HL-60 (cell line): ENCODE data around the gene CDK8.

Experiments
- DNase-seq, 2 experiments: peaks; one replicate each; pipeline ENCODE4 v3.0.0-alpha.2; 2010 to 2020; ENCODE audit warnings: low read depth in 1 of 2, low spot score in 1 of 2
- H3K27ac ChIP-seq: fragments of 250-450 bp; sonication (Bioruptor Pico); replicated peaks from 2 replicates; pipeline ENCODE4 v1.5.1; 2020; ENCODE audit warnings: mild to moderate bottlenecking, moderate library complexity
- H3K27me3 ChIP-seq: fragments of 250-450 bp; sonication (Bioruptor Pico); 2 replicates; pipeline ENCODE4 v1.5.1; 2021; ENCODE audit warnings: mild to moderate bottlenecking, moderate library complexity; ENCODE audit not compliant: insufficient read depth, poor library complexity, severe bottlenecking
- H3K4me3 ChIP-seq: replicated peaks from 2 replicates; pipeline ENCODE4 v1.5.1; 2011; ENCODE audit warnings: mild to moderate bottlenecking, control low read depth, low read length; ENCODE audit not compliant: insufficient read depth
- CTCF ChIP-seq: IDR thresholded peaks from one replicate; pipeline ENCODE4 v1.5.1; 2011; ENCODE audit warnings: low read length, control low read depth, inconsistent platforms; ENCODE audit not compliant: insufficient read depth
- GABPA ChIP-seq: IDR thresholded peaks from 2 replicates; pipeline ENCODE4 v1.6.1; 2012; ENCODE audit warnings: low read depth
- POLR2AphosphoS5 ChIP-seq: IDR thresholded peaks from 2 replicates; pipeline ENCODE4 v1.6.1; 2012; ENCODE audit warnings: low read depth
- REST ChIP-seq: IDR thresholded peaks from 2 replicates; pipeline ENCODE4 v1.6.1; 2012; ENCODE audit warnings: low read depth; ENCODE audit not compliant: insufficient replicate concordance
- SPI1 ChIP-seq: IDR thresholded peaks from 2 replicates; pipeline ENCODE4 v1.6.1; 2012; ENCODE audit warnings: low read depth, mild to moderate bottlenecking, borderline replicate concordance

The CDK8 gene

DNA sequence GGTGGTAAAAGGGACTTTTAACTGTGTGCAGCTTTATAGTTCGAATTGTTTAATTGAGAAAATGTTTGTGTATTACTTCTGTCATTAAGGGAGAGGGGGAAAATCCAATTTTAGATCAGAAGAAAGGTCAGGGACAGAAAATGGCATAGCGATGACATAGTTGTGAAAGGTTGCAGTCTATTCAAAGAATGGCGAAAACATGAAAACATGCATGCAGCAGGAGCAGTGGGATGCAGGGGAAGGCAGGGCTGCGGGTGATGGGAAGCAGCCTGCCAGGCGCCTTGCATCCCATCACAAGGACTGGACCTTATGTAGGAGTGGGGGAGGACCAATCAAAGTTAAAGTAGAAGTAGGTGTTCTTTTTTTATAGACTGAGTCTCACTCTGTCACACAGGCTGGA lies 125.9 kb downstream of the CDK8 start:
- Histone ChIP-seq H3K27me3 (no peaks in the 10 kb centered on the region), H3K27ac (no peak overlapping the region), H3K4me3 (no peak overlapping the region)
- no peak for DNase-seq
- no peak for TF ChIP-seq CTCF

DNA sequence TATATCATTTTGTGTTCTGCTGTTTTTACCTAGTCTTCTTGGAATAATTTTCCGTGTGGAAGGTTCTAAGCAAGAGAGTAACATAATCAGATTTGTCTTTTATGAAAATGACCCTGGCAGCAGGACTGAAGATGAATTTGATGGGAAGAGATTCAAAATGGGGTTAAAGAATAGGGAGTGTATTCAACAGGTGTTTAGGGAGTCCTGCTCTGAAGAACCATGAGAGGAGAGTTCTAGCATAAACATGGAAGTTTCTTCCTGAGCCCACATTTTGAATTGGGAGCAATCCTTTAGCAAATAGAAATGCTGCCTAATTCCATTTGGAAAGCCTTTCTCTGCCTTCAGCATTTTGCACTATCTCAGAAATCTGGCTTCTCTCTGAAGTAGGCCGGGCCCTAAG lies 127.0 kb downstream of the CDK8 start:
- H3K27ac ChIP-seq, result no peak overlapping the region
- TF ChIP-seq GABPA, result no peak
- DNase-seq, result no peak
- no peaks in the 10 kb centered on the region for H3K27me3 ChIP-seq
- no peak overlapping the region for H3K4me3 ChIP-seq

GRCh38 chr13:26382366-26382765 lies 128.4 kb downstream of the CDK8 start:
- TF ChIP-seq REST (no peak), CTCF (no peak), SPI1 (no peak), GABPA (no peak), POLR2AphosphoS5 (no peak)
- H3K27ac ChIP-seq, result no peak overlapping the region
- H3K27me3 ChIP-seq, result no peaks in the 10 kb centered on the region
- H3K4me3 ChIP-seq, result no peak overlapping the region
- DNase-seq, result no peak

DNA sequence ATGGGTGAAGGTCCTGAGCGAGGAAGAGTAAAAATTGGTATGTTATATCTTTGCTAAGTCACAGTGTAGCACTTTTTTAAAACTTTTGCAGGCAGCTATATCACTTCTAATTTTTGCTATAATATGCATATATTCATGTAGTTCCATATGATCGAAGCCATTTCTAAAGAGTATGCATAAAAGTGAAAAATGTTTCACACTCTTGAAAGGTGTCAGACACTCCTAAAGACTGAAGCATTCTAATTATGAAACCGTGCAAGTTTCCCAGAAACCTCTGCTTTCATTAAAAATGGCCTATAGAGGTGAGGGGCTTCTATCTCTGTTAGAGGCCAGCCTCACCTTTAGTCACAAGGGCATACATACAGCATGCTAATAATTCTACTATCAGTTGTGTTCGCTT lies 128.9 kb downstream of the CDK8 start:
- Histone ChIP-seq H3K4me3 (no peak overlapping the region), H3K27ac (no peak overlapping the region), H3K27me3 (no peaks in the 10 kb centered on the region)
- DNase-seq, result no peak
- no peak for TF ChIP-seq CTCF
- TF ChIP-seq REST, result no peak
- TF ChIP-seq GABPA, result no peak
